MM.1S (cell line): Measurements from ENCODE around the gene XPNPEP2.

ENCODE experiments used
- EZH2phosphoT487 ChIP-seq: fragments of 300-600 bp; sonication (generic); IDR thresholded peaks from 2 replicates; pipeline ENCODE4 v1.6.1; 2018; ENCODE audit warnings: antibody characterized with exemption, low read length
- TF ChIP-seq, protein P1 (sequence below): fragments of 300-600 bp; sonication (generic); IDR thresholded peaks from 2 replicates; pipeline ENCODE4 v1.5.1; 2016; ENCODE audit warnings: antibody characterized with exemption, low read length, mixed read lengths

DNA sequence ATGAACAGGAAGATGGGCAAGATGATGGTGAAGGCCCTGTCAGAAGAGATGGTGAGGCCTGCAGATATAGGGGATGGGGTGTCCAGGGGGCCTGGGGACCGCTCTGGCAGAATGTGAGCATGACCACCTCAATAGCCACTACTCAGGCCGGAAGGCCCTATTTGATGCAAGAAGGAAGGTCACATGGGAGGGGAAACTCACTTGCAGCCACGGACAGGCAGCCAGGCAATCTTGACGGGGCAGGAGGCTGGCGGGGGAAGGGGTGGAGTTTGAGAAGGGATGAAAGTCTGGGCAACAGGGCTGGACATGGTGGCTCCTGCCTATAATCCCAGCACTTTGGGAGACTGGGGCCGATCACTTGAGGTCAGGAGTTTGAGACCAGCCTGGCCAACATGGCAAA lies 49.7 kb downstream of the XPNPEP2 start:
- TF ChIP-seq, protein P1, sequence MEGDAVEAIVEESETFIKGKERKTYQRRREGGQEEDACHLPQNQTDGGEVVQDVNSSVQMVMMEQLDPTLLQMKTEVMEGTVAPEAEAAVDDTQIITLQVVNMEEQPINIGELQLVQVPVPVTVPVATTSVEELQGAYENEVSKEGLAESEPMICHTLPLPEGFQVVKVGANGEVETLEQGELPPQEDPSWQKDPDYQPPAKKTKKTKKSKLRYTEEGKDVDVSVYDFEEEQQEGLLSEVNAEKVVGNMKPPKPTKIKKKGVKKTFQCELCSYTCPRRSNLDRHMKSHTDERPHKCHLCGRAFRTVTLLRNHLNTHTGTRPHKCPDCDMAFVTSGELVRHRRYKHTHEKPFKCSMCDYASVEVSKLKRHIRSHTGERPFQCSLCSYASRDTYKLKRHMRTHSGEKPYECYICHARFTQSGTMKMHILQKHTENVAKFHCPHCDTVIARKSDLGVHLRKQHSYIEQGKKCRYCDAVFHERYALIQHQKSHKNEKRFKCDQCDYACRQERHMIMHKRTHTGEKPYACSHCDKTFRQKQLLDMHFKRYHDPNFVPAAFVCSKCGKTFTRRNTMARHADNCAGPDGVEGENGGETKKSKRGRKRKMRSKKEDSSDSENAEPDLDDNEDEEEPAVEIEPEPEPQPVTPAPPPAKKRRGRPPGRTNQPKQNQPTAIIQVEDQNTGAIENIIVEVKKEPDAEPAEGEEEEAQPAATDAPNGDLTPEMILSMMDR = no peak
- TF ChIP-seq EZH2phosphoT487 = no peak
